ENCODE measurements around the gene PURA.
A peak's percentile ranks its signal among the peaks of the same experiment; 100 is the strongest.

Gene PURA

GRCh38 chr5:140159014-140159927 is 45.4 kb downstream of the PURA start:
- no peak for DNase-seq (ENCODE audit: low read depth in 3 of 3, low spot score in 1 of 3)

- no peak for DNase-seq (ENCODE audit: low read depth in 3 of 3, low spot score in 1 of 3)
Measured at GRCh38 chr5:140162275-140162674, 48.4 kb downstream of the PURA start.

- no peak for DNase-seq (ENCODE audit: low read depth in 3 of 3, low spot score in 1 of 3)
Measured at GRCh38 chr5:140162781-140163180, 48.9 kb downstream of the PURA start.

- no peak for DNase-seq (ENCODE audit: low read depth in 3 of 3, low spot score in 1 of 3)
Measured at GRCh38 chr5:140165101-140165922, 51.4 kb downstream of the PURA start.

GRCh38 chr5:140165923-140166270 is 52.0 kb downstream of the PURA start:
- no peak for DNase-seq (ENCODE audit: low read depth in 3 of 3, low spot score in 1 of 3)

GRCh38 chr5:140166911-140167310 is 53.0 kb downstream of the PURA start:
- DNase-seq (ENCODE audit: low read depth in 3 of 3, low spot score in 1 of 3), result no peak

- DNase-seq (ENCODE audit: low read depth in 3 of 3, low spot score in 1 of 3), result no peak
Measured at GRCh38 chr5:140168371-140168770, 54.5 kb downstream of the PURA start.

- no peak for DNase-seq (ENCODE audit: low read depth in 3 of 3, low spot score in 1 of 3)
Measured at GRCh38 chr5:140169410-140169809, 55.5 kb downstream of the PURA start.

- DNase-seq (ENCODE audit: low read depth in 3 of 3, low spot score in 1 of 3), result no peak
Measured at GRCh38 chr5:140172483-140172882, 58.6 kb downstream of the PURA start.

GRCh38 chr5:140174014-140174413 is 60.1 kb downstream of the PURA start:
- no peak for DNase-seq (ENCODE audit: low read depth in 3 of 3, low spot score in 1 of 3)

- DNase-seq (ENCODE audit: low read depth in 3 of 3, low spot score in 1 of 3), result peak; percentile 83 to 92 (median 91)
Measured at GRCh38 chr5:140174465-140175366, 60.8 kb downstream of the PURA start, which contains the start of gene CYSTM1. Gene CYSTM1, plus strand, starts transcription at chr5:140175188. Its CDS starts 19,278 bp downstream, at chr5:140194466.

All from stimulated activated CD4-positive, alpha-beta T cell treated with anti-CD3 and anti-CD28 coated beads, TNF-alpha, amount 100 ng/mL, for 1 hour (primary cell).